GM15510 (cell line): ENCODE measurements around the gene SRM.

Source experiments
- POLR2A ChIP-seq: IDR thresholded peaks from 3 replicates; pipeline ENCODE4 v1.6.1; 2011; ENCODE audit warnings: borderline replicate concordance; ENCODE audit not compliant: insufficient read length; ENCODE audit errors: extremely low read depth

SRM gene

DNA sequence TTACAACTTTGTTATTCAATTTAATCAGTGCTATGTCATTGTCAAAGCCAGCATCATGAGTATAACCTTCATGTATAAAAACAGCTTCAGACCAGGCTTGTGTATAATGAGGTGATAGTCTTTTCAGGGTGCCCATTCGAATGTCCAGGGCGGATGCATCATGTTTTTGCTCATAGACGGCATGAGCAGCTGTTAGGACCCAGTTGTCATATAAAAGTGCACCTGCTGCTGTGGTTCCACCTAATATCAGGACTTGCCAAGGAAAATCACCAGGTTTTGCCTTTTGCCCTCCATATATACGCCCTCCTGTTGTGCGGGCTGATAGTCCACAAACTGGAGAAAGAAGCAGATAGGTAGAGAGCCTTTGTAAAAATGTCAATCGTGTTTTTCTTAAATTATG lies 32.5 kb downstream of the SRM start:
- TF ChIP-seq POLR2A, result no peak

GRCh38 chr1:11026903-11027302 lies 32.9 kb downstream of the SRM start:
- no peak for TF ChIP-seq POLR2A

GRCh38 chr1:11026052-11026451 lies 33.8 kb downstream of the SRM start:
- TF ChIP-seq POLR2A, result no peak

DNA sequence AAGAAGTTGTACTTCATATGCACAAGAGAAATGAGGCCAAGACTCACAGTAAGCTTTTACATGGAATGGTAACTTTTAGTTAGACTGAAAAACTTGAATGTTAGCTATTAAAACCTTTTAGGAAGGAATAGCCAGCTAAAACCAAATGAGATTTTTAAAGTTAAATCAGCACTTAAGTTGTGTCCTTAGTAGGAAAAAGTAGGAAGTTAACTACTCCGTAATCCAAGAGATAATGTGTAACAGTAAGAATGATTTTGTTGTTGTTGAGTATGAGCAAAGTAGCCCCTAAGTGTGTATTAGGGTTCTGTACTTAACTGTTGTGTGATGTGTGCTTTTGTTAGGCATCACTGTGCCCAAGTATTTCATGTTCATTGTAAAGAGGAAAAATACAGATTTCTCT lies 34.2 kb downstream of the SRM start:
- no peak for TF ChIP-seq POLR2A

DNA sequence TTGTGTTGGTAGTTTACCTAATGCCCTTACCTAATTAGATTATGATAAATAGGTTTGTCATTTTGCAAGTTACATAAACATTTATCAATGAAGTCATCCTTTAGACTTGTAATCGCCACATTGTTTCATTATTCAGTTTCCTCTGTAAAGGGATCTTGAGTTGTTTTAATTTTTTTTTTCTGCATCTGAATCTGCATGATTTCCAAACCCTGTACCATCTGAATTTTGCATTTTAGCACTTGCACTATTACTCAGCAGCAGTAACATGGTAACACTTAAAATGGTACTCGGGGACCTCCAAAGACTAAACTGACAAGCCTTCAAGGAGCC lies 35.0 kb downstream of the SRM start:
- no peak for TF ChIP-seq POLR2A

- no peak for TF ChIP-seq POLR2A
Observed at GRCh38 chr1:11024154-11024873, 35.5 kb downstream of the SRM start.

DNA sequence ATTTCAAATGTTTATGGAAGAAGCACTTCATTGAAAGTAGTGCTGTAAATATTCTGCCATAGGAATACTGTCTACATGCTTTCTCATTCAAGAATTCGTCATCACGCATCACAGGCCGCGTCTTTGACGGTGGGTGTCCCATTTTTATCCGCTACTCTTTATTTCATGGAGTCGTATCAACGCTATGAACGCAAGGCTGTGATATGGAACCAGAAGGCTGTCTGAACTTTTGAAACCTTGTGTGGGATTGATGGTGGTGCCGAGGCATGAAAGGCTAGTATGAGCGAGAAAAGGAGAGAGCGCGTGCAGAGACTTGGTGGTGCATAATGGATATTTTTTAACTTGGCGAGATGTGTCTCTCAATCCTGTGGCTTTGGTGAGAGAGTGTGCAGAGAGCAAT lies 36.6 kb downstream of the SRM start:
- no peak for TF ChIP-seq POLR2A

DNA sequence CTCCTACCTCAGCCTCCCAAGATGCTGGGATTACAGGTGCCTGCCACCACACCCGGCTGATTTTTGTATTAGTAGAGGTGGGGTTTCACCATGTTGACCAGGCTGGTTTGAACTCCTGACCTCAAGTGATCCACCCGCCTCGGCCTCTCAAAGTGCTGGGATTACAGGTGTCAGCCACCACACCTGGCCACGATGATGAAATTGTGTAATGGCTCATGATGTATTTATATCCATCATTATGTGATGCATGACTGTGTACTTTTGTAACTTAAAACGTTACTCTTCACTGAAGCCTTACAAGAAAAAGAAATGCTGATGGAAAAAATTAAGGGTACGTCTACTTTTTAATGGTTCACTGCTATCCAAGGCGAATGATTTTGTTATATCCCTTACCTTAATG lies 39.8 kb downstream of the SRM start:
- TF ChIP-seq POLR2A, result no peak

- TF ChIP-seq POLR2A, result no peak
Observed at GRCh38 chr1:11013160-11013531, 46.7 kb downstream of the SRM start.

DNA sequence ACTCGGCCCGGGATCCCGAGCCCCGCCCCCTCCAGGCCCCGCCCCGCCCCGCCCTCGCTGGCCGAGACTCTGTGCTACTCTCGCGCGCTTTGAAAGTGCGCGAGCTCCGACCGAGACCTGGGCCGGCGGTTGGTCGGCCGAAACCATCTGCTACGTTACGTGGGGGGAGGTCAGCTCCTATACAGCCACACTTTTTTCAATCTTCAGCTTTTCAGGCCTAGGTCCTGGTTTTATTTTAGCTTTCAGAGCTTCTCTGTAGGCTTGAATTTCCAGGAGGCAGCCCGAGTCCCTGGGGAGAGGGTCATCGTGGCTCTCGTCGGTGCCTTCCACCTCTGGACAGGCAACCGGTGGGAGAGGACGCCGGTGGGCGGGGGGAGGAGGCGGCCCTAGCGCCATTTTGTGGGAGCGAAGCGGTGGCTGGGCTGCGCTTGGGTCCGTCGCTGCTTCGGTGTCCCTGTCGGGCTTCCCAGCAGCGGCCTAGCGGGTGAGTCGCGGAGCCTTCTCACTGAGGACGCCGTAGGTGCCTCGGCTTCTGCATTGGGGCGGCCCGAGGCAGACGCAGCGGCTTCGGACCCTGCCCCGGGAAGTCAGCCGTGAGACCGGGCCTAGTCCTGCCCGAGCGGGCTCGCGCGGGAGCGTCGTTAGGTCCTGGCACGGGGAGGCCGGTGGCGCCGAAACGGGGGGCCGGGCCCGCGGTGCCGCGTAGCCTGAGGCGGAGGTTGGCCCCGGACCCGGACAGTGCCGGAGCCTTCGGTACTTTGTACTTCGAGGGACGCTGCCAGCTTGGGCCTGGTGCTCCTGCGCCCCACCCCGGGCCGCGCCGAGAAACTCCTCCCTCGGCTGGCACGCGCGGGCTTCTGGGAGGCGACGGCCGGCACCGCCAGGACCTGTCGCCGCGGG lies 47.3 kb downstream of the SRM start, which contains the start of gene TARDBP:
TARDBP (plus strand) TSS at position 395 of the 900 bp plus-strand sequence. CDS start 1,074 bp downstream, outside the sequence.
- peak; percentile 85 for TF ChIP-seq POLR2A
